Right cardiac atrium (tissue), 5 donors: Measurements from ENCODE around the gene RCAN1. TPM values are rescaled to one million over a fixed set of nuclear protein-coding genes. Genes with fewer than 3 reads are reported as not detected.

Source experiments
- ATAC-seq, 2 donors: fragments of 200-7000 bp; cut with Tn5 transposase; one replicate each; pipeline versions ENCODE4 v1.8.0 to v1.9.1; 2020; ENCODE audit warnings: moderate library complexity in 2 of 2, mild to moderate bottlenecking in 1 of 2
- DNase-seq, 3 donors: peaks; one replicate each; pipeline ENCODE4 v3.0.0-alpha.2; 2020
- H3K27ac ChIP-seq: one replicate; pipeline ENCODE4 v1.5.1; 2013; ENCODE audit warnings: mild to moderate bottlenecking, low read length, control low read depth, moderate library complexity
- H3K27me3 ChIP-seq: one replicate; pipeline ENCODE4 v1.6.1; 2013; ENCODE audit not compliant: control insufficient read depth, insufficient read depth
- H3K4me1 ChIP-seq: one replicate; pipeline ENCODE4 v1.6.1; 2013; ENCODE audit warnings: low read length; ENCODE audit not compliant: control insufficient read depth, insufficient read depth
- H3K4me3 ChIP-seq: one replicate; pipeline ENCODE4 v1.5.1; 2013; ENCODE audit warnings: low read length, control low read depth
- H3K9me3 ChIP-seq: one replicate; pipeline ENCODE4 v1.6.1; 2013; ENCODE audit warnings: low read length; ENCODE audit not compliant: control insufficient read depth
- WGBS: extraction: QIAGEN DNeasy Blood & Tissue Kit; methylation state at CpG from one replicate; pipeline ENCODE4 v1.1.7; 2013; 5-methylcytosine and 5-hydroxymethylcytosine counted together
- intact Hi-C, 4 donors: fragments of 100-400 bp; cut with DNase I; formaldehyde crosslinking; loops; one replicate each; pipeline versions ENCODE4 v1.11.0 to v1.14.0; 2022 to 2023
- polyA plus RNA-seq: library from polyadenylated mRNA; stranded (reverse); fragments of 200-250 nt; gene quantifications from one replicate; pipeline ENCODE4 v1.2.3, GENCODE V29; 2013
- total RNA-seq, 4 donors: library from RNA; stranded (reverse); fragmentation: NEBNext Ultra II Directional; extraction: Animal tissue kit (Norgen Biotek cat#: 25700); gene quantifications; one replicate each; pipeline ENCODE4 v1.2.1, GENCODE V29; 2021
- donor health status: healthy with polysubstance abuse.
- donor health status: DM: no; HTN: yes; CAD: no.
- donor health status: DM: no; HTN: no; CAD: no.
- donor health status: DM: no; HTN: yes; CAD: no; lungs with severe emphysema.
- donor health status: DM: yes; HTN: yes; CAD: no.

The RCAN1 gene
- total and polyA plus RNA-seq, 5 donors: 26.7 to 39.7 (median 32.4) TPM

DNA sequence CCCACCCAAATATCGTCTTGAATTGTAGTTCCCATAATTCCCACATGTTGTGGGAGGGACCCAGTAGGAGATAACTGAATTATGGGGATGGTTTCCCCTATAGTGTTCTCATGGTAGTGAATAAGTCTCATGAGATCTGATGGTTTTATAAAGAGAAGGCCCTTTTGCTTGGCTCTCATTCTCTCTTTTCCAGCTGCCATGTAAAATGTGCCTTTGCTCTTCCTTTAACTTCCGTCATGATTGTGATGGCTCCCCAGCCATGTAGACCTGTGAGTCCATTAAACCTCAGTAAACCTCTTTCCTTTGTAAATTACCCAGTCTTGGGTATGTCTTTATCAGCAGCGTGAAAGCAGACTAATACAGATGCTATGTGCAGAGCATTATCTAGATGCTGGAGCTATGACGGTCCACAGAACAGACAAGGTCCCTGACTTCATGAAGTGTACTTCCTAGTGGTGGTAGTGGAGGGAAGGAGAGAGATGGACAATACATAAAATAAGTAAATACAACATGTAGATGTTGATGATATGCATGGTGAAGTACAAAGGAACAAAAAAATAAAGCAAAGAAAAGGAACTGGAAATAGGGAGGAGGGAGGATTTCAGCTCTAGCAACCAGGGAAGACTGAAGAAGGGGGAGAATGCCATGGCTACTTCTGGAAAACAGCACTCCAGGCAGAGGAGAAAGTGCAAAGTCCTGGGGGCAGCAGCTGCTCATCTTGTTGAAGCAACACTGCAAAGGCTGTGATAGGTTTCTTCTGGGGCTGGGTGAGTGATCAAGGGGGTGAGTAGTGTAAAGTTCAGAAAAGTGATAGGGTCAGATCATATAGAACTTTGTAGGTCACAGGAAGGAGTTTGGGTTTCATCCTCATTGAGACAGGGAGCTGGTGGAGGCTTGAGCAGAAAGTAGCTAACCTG is 6.8 kb upstream of the RCAN1 start:
- H3K4me1 ChIP-seq: no peaks in the 10 kb centered on the region
- no peaks in the 10 kb centered on the region for H3K27me3 ChIP-seq
- 76% methylated on average over 4 of the region's 4 CpGs for WGBS
- no peak overlapping the region for H3K4me3 ChIP-seq
- no peaks in the 10 kb centered on the region for H3K9me3 ChIP-seq
- intact Hi-C loops: no loop called here
- DNase-seq: no peak
- no peak for ATAC-seq
- no peak overlapping the region for H3K27ac ChIP-seq

DNA sequence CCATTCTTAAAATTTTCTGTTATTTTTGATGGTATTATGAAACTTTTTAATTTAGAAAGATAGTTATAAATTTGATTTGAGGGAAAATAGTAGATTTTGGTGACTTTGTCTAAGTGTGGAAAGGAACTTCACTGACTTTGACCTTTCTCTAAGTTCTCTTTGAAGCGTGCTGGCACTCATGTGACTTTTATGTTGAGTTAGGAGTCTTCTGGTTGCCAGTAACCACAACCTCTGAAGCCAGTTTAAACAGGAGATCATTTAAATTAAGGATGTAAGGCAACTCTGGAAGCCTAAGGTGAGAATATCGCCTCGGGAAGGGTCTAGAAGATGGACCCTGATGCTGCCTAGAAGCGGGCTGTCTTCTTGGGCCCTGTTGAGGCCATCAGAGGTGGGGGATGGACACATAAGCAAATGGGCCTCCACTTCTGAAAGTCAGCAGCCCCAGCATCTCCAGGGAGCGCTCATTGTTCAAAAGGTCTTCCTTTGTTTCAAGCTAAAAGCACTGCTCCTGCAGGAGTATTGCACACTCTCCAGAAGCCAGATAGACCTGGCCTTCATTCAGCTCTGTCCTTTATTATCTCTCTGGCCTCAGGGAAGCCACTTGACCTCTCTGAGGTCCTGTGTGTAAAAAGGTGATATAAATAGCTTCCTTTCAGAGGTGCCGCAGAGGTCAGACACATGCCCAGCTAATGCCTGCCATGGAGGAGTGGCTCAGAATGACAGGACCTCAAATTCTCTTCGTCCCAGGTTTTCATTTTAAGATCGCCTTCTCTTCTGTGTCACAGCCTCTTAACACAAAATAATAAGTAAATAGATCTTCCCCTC is 5.1 kb upstream of the RCAN1 start:
- Histone ChIP-seq H3K4me3 (no peak overlapping the region), H3K9me3 (no peaks in the 10 kb centered on the region), H3K27me3 (no peaks in the 10 kb centered on the region), H3K27ac (peak overlapping the region; percentile 55), H3K4me1 (no peaks in the 10 kb centered on the region)
- peak in 1 of 3 donors; percentile 29 for DNase-seq
- 70% methylated on average over 8 of the region's 8 CpGs for WGBS
- intact Hi-C loops: no loop called here
- peak; percentile 77 to 82 for ATAC-seq

DNA sequence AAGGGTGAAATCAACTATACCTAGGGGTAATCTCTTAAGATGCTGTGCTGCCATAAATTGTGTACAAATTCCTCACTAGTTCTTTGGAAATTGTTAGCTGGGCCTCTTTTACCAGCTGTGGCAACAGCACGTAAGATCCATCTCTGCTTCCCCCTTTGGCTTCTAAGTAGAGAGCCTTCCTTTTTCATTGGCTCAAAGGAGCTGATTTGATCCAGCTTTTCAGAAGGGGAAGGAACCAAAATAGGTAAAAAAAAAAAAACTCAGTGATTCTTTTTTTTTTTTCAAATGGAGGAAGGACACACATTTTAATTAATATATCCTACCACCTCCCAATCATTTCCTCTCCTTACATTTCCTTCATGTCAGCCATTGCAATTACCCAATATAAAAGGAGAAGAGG is 4.0 kb upstream of the RCAN1 start:
- ATAC-seq (no peak), DNase-seq (no peak)
- intact Hi-C loops: no loop called here
- Histone ChIP-seq H3K9me3 (no peaks in the 10 kb centered on the region), H3K4me3 (no peak overlapping the region), H3K4me1 (no peaks in the 10 kb centered on the region), H3K27ac (no peak overlapping the region), H3K27me3 (no peaks in the 10 kb centered on the region)
- 57% methylated on average over 1 of the region's 1 CpG for WGBS

DNA sequence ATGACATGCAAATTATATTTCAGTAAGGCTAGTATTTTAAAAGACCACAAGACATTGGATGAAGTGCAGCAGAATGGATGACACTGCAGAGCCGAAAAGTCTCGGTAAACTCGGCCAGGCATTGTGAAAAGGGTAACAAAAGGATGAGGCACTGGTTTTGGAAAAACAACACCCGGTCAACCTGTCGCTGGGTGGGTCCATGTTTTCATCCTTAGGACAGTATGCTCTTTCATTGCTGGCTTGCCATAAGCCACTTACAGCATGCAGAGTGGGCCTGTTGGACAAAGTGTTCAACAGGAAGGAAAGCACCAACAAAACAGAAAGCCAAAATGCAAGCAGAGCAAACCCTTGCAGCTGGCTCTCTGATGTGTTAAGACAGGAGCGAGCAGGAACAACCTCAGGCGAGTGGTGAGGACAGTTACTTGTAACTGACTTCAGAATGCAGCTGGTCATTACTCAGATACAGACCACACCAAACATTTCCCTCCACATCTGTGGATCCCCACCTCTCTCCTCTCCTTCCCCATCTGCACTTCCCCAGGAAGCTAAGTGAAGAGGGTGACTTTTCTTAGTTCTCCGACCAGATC is 2.9 kb upstream of the RCAN1 start:
- no peak for ATAC-seq
- intact Hi-C loops: no loop called here
- 77% methylated on average over 8 of the region's 8 CpGs for WGBS

DNA sequence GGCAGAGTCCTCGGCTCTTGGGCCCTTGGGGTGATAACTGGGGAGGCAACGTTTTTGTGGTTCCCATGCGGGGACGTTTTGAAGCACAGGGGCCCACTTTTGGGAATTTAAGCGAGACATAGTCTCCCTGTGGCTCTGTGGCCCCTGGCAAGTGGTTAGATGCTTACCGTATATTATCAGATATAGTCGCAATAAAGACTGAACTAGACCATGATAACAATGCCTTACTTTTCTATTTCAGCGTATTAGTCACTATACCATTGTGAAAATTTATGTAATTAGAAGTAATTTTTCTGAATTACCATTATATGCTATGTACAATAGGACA is 538 bp upstream of the RCAN1 start:
- intact Hi-C loops: no loop called here
- ATAC-seq: no peak

More for the DNA sequence above, 2.9 kb upstream of the RCAN1 start:
- no peak for DNase-seq
- Histone ChIP-seq H3K27me3 (no peaks in the 10 kb centered on the region), H3K4me1 (peaks cover under 1% of the 10 kb centered on the region), H3K9me3 (no peaks in the 10 kb centered on the region), H3K27ac (no peak overlapping the region), H3K4me3 (no peak overlapping the region)

DNA sequence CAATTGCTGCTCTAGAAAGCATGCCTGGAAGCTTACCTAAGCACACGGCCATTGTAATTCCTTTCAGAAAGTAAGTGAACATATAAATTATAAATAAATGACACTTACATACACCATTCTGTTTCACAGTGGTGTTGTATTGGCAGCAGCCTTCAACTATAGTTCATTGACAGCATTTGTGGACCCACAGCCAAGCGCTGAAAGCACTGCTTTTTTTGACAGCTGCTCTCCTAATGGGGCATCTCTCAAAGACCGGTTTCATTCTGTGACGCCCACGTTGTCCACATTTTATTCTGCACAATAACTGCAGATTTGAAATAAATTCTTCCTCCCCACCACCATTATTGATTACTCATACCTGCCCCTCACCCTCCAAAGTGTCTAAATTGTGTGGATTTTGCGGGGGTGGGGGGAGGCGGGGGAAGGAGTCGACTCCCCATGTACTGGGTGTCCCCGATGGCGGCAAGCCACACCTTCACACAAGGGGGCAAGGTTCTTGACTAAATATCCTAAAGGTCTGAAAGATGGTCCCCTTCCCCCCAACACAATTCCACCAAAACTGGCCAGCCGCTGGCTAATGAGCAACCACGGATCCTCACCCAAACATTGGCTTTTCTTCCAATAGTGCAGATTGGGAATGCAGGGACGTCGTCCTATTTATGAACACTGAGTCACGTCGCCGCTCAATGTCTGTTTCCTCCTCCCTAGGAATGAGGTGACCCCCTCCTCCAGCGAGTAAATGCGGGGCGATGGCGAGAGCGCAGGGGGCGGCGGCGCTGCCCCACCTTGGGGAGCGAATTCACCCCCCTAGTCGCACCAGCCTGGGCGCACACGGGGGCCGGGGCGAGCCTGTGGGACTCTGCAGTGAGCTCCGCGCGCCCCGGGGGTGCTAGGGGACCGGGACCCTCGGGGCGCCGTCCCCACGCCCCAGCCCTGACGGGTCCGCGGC is 960 bp downstream of the RCAN1 start:
- intact Hi-C loops: loop anchor here in 1 of 4 donors (5.0 kb wide), 1 partner anchor 87 kb away; no protein-coding TSS in a partner anchor
- Histone ChIP-seq H3K4me1 (peaks cover 7% of the 10 kb centered on the region), H3K27me3 (no peaks in the 10 kb centered on the region), H3K27ac (no peak overlapping the region), H3K9me3 (no peaks in the 10 kb centered on the region), H3K4me3 (peak overlapping the region; percentile 69)
- 7% methylated on average over 43 of the region's 43 CpGs for WGBS
- DNase-seq: no peak
- no peak for ATAC-seq

More for the DNA sequence above, 538 bp upstream of the RCAN1 start:
- Histone ChIP-seq H3K27ac (peak overlapping the region; percentile 88), H3K9me3 (no peaks in the 10 kb centered on the region), H3K4me1 (peaks cover 5% of the 10 kb centered on the region), H3K27me3 (no peaks in the 10 kb centered on the region), H3K4me3 (peak overlapping the region; percentile 69)
- WGBS: under 1% methylated on average over 8 of the region's 8 CpGs
- no peak for DNase-seq

DNA sequence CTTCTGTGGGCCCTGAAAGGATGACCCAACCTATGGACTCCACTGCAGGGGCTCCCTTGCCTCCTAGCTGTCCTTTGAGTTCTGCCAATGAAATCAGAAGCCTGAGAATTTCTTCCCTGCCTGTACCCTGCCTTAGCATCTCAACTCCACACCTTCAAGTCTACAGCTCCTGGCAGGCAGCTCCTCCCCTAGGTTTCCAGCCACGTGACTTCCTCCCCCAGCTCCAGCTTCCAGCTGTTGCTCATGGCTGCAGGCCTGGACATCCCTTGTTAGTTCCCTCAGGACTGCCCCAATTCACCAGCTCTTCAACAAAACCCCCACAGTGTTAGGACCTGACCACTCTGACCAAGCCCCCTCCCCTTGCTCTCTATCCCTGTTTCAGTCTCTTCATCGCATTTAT is 2.4 kb downstream of the RCAN1 start:
- 53% methylated on average over 2 of the region's 2 CpGs for WGBS
- Histone ChIP-seq H3K4me1 (peaks cover 7% of the 10 kb centered on the region), H3K27ac (no peak overlapping the region), H3K4me3 (no peak overlapping the region), H3K9me3 (no peaks in the 10 kb centered on the region), H3K27me3 (no peaks in the 10 kb centered on the region)
- intact Hi-C loops: loop anchor here in 1 of 4 donors (5.0 kb wide), 1 partner anchor 85 kb away; no protein-coding TSS in a partner anchor
- DNase-seq: peak in 2 of 3 donors; percentile 29 to 69
- ATAC-seq: no peak

DNA sequence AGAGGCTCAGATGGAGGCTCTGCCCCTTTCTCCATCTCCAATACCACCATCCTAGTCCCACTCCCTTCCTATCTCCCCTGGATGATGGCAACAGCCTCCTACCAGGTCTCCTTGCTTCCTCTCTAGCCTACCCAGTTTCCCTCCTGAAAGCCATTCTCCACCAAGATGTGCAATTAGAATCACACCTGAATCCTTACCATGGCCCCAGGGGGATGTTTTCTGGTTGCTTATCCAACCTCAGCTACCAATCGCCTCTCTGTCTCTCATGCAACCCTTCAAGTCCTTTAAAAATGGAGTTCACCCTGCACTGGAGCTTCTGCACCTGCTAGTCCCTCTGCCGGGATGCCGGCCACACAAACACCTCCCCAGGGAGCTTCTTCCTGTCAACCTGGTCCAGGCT is 2.9 kb downstream of the RCAN1 start:
- WGBS: 77% methylated on average over 3 of the region's 3 CpGs
- peaks cover 7% of the 10 kb centered on the region for H3K4me1 ChIP-seq
- ATAC-seq: no peak
- no peak overlapping the region for H3K4me3 ChIP-seq
- no peak overlapping the region for H3K27ac ChIP-seq
- intact Hi-C loops: loop anchor here in 1 of 4 donors (5.0 kb wide), 1 partner anchor 85 kb away; no protein-coding TSS in a partner anchor
- no peaks in the 10 kb centered on the region for H3K27me3 ChIP-seq
- H3K9me3 ChIP-seq: no peaks in the 10 kb centered on the region
- DNase-seq: no peak

DNA sequence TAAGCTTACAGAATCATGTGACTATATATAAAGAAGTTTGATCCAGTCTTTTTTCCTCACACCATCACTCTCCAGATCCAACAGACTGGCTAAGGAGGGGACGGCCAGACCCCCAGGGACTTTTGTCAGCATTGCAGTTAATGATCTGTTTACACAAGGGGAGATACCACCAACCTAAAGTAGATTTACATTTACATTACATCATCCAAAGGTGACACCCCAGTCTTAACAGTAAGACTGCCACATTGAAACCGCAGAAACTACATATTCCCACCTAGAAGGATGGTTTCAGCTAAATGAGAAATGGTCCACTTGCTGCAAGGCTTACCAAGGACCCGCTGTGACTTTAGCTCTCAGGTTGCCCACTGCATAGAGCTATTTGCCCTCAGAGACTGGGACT is 3.4 kb downstream of the RCAN1 start:
- no peak overlapping the region for H3K4me3 ChIP-seq
- H3K4me1 ChIP-seq: peaks cover 7% of the 10 kb centered on the region
- intact Hi-C loops: loop anchor here in 1 of 4 donors (5.0 kb wide), 1 partner anchor 84 kb away; no protein-coding TSS in a partner anchor
- WGBS: 91% methylated on average over 3 of the region's 3 CpGs
- H3K27me3 ChIP-seq: no peaks in the 10 kb centered on the region
- DNase-seq (no peak), ATAC-seq (no peak)
- H3K27ac ChIP-seq: no peak overlapping the region
- H3K9me3 ChIP-seq: no peaks in the 10 kb centered on the region

DNA sequence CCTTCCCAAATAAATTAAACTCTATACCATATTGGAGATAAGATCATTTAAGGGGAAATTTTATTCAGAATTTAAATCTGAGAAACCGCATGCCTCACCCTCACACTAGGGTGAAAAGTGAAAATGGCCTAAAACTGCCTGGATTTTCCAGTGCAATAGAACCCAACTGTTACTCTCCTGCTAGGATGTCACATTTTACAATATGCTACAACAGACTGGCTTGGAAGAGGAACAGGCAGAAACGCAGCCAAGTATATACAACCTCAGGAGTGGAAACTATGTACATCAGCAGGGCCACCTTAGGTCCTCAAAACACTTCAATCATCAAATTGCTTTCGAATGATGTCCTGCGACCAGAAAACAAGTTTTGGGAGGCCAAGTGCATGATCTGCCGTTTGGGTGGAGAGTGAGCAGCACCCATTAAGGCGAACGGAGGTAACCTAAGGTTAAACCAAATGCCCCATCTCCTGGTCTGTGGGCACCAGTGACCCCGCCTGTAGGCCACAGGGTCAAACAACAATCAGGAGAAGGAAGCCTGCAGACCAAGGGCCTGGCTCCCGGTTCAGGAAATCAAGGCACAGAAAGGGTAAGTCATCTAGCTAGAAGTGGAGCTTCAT is 4.9 kb downstream of the RCAN1 start:
- 82% methylated on average over 9 of the region's 9 CpGs for WGBS
- peaks cover 7% of the 10 kb centered on the region for H3K4me1 ChIP-seq
- no peak for DNase-seq

More for the DNA sequence above, 4.9 kb downstream of the RCAN1 start:
- H3K9me3 ChIP-seq: no peaks in the 10 kb centered on the region
- no peaks in the 10 kb centered on the region for H3K27me3 ChIP-seq
- H3K4me3 ChIP-seq: no peak overlapping the region
- intact Hi-C loops: loop anchor here in 1 of 4 donors (5.0 kb wide), 1 partner anchor 83 kb away; no protein-coding TSS in a partner anchor
- ATAC-seq: no peak
- H3K27ac ChIP-seq: no peak overlapping the region
